ENCODE measurements around the gene TBX2.

The TBX2 gene

DNA sequence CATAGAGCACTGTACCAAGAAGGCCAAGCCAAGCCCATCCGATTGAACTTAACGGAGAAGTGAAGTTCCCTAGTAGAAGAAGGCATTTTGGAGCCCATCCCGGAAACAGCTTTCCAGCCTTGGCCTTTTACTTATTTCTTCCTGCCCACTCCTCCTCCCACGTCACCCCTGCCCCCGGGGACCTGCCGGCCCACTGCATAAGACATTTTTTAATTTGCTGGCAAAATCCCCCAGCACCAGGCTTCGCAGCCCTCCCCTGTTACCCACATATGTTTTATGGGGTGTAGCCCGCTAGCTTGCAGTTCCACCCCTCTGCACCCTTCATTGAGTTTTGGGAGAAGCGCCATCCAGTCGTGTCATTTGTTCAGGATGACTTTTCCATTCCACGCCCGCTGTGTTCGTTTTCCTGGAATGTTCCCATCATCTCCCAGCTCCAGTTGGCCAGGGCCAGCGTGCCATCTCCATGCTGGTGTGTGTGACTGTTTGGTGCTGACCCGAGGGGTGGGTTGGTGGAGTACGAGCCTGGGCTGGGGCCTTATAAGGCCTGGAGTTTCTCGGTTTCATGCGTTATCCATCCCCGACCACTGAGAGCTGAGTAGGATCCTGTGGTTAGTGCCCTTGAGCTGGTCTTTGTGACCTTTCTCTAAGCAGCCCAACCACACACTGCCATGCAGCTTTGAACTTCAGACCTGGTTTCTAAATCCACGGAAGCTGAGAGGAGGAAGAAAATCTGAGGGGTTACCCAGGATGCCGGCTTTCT lies 20.0 kb upstream of the TBX2 start:
- FAIRE-seq = no peak
- no peak for TF ChIP-seq POLR2A (IDR thresholded peaks at IDR 0.05; ENCODE audit: low read depth, low read length)
- DNase-seq (ENCODE audit: insufficient read length, low spot score) = no peak

DNA sequence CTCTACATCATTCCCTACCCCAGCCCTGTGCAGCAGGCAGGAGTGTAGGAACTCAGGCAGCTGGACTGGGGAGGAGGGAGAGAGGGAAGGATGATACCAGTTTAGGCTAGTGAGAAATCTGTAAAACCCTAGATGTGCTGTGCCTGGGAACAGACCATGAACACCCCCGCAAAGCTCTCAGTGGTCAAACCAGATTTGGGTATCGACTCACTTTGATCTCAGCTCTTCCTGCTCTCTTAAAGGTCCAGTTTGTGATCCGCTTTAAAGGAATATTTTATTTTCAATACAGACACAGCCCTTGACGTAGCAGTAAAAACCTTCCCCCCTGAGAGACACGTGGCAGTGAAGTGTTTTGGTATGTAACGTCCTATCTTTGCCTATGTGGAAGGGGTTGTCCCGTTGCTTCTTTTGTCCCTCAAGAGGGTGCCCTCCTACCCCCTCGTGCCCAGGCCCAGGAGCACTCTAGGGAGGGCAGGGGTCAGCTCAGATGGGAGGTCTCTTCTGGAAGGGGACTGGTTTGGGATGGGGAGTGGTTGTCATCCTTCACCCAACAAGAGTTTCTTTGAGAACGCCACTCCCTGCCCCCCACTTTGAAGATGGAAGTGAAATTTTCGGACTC lies 19.3 kb upstream of the TBX2 start:
- FAIRE-seq = no peak
- DNase-seq (ENCODE audit: insufficient read length, low spot score) = no peak
- no peak for TF ChIP-seq POLR2A (IDR thresholded peaks at IDR 0.05; ENCODE audit: low read depth, low read length)

DNA sequence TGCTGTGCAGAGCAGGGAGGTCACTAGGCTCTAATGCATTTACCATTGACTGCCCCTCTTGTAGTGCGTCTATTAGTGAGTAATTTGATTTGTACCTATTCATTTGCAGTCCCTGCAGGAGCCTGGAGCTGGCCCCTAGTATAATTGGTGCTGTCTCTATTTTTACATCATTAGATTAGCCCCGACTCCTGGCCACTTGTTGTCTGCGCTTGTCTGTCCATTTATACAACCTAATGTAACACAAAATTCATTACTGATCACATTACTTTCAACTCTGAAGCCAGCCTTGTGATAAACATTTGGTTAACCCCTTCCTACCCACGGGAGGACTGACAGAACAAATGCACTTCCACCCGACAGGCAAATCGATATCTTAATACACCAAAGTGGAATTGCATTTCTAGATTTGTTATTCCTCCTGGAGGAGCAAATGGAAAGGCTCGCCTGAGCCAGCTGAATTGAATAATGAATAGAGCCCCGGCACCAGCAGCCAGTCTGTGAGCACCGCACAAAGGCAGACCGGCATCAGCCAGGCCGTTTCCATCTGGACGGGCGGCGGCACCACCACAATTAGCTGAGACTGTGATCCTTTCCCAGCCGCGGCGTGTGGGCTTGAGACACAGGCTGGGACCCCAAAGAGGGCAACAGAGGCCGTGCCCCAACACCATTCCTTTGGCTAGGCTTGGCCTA lies 18.7 kb upstream of the TBX2 start:
- DNase-seq (ENCODE audit: insufficient read length, low spot score) (no peak), FAIRE-seq (no peak)
- TF ChIP-seq POLR2A (IDR thresholded peaks at IDR 0.05; ENCODE audit: low read depth, low read length) = no peak

DNA sequence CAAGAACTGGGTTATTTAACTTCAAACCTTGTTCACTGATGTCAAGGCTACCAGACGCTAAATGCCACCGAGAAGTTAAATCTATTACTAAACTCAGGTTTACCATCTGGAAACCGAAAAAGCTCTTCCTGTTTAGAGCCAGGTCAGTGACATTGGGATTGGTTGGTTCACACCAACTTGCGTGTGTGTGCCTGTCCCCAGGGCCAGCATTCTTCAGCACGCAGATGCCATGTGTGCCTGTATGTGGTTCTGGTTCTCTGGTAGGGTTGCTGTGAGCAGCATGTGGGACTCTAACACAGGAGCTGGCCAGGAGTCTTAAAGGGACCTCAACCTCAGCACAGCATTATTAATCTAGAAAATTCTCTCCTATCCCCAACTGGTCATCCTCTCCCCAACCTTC lies 18.1 kb upstream of the TBX2 start:
- FAIRE-seq (no peak), DNase-seq (ENCODE audit: insufficient read length, low spot score) (no peak)
- no peak for TF ChIP-seq POLR2A (IDR thresholded peaks at IDR 0.05; ENCODE audit: low read depth, low read length)

DNA sequence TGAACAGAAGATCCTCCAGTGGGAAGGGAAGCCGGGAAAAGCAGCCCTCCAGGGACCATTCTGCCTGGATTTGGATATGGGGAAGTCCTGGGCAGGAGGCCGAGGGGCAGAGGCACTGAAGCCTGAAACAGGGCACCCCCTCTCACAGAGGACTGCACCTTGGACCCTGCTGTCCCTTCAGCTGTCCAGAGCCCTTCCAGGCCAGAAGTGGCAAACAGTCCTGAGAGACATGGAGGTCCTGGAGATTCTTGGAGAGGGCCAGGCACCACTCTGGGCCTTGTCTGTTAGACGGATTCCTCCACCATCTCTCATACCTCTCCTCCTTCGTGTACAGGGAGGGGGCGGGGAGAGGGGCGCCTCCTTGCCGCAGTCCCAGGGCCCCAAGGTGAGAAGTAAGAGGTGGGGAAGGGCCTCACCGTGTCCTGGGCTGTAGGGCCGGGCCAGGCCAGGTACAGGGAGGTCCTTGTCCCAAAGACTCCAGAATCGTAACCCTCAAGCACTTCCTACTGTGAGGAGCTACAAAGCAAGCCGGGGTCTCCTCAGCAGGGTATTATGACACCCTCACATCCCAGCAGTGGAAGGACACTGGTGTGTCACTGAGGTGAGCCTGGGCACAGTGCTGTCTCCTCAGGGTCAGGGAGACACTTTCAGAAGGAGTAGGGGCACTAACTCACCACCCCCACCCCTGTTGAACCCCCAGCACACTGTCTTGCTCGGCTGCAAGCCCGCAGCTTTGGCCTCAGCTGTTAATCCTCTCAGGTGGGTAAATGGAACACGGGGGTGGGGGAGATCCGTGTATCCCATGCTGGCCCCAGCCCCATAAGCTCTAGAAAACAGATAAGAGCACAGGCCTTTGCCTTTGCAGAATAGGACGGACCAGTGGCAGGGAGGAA lies 16.6 kb upstream of the TBX2 start:
- no peak for DNase-seq (ENCODE audit: insufficient read length, low spot score)
- no peak for TF ChIP-seq POLR2A (IDR thresholded peaks at IDR 0.05; ENCODE audit: low read depth, low read length)
- no peak for FAIRE-seq

DNA sequence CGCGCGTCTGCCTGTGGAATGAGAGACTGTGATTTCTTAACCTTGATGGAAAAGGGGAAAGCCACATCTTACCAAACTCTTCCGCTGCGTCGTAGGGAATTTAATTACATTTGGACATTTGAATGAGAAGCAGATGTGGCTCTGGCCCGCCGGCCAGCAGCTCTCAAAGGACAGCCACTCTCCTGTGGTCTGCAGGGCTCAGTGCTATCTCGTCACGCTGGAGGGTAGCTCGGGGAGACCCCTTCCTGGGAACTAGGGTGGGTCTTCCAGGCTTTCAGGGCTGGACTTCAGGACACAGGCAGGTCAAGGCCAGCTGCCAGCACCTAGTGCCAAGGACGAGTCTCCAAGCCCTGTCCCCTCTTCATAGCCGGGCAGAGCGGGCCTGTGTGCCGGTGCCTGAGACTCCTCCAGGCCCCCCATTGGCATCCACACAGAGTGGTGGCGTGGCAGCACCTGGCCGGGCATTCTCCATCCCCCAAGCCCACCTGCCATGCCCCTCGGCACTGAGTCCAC lies 15.9 kb upstream of the TBX2 start:
- FAIRE-seq (no peak), DNase-seq (ENCODE audit: insufficient read length, low spot score) (no peak)
- TF ChIP-seq POLR2A (IDR thresholded peaks at IDR 0.05; ENCODE audit: low read depth, low read length) = no peak

DNA sequence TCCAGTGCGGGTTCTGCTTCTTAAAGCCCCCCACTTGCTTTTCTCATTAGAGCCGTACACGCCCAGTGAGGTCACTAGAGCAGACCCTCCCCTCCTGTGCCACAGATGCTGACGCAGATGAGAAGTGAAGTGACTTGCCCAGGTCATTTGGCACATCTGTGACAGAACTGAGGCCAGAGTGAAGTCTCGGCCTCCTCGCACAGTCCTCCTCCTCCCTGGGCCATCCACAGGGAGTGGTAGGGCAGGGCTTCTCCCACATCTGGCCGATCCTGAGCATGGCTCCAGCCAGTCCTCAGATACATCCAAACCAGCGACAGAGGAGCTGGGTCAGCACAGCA lies 15.3 kb upstream of the TBX2 start:
- DNase-seq (ENCODE audit: insufficient read length, low spot score) = no peak
- no peak for FAIRE-seq
- TF ChIP-seq POLR2A (IDR thresholded peaks at IDR 0.05; ENCODE audit: low read depth, low read length) = no peak

DNA sequence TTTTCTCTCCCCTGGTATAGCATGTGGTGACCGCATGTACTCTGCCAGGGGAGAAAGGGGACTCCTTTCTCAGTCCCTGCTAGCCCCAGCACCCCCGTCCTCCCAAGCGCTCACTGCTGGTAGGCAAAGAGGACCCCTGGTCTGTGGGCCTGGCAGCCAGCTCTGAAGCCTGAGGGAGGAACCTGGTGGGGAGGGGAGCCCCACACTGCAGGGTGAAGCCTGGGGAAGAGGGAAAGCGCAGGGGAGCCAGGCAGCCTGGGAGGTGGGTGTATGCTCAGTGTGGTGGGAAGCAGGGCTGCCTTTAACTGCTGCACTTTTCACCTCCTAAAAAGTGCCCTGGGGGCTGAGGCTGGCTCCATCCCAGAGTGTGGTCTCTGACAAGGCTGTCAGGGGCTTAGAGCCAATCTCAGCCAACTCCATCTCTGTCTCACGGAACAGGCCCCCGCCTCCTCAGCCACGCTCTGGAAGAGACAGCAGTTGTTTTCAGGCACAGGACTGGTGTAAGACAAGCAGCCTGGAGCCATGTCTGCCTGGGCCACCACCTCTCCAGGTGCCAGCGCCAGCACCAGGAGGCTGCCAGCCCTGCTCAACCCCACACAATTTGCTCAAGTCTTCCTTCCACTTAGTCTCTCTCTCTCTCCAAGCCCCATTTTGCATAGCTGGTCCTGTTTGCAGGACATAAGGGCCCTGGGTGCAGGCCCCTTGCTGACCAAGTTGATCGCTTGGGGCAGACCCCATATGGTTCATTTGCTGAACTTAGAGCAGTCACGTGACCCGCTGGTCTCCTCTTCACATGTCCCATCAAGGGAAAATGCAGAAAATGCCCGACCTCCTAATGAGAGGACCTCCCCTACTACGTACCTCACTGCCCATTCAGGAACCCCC lies 14.7 kb upstream of the TBX2 start:
- no peak for FAIRE-seq
- no peak for DNase-seq (ENCODE audit: insufficient read length, low spot score)
- TF ChIP-seq POLR2A (IDR thresholded peaks at IDR 0.05; ENCODE audit: low read depth, low read length) = no peak

DNA sequence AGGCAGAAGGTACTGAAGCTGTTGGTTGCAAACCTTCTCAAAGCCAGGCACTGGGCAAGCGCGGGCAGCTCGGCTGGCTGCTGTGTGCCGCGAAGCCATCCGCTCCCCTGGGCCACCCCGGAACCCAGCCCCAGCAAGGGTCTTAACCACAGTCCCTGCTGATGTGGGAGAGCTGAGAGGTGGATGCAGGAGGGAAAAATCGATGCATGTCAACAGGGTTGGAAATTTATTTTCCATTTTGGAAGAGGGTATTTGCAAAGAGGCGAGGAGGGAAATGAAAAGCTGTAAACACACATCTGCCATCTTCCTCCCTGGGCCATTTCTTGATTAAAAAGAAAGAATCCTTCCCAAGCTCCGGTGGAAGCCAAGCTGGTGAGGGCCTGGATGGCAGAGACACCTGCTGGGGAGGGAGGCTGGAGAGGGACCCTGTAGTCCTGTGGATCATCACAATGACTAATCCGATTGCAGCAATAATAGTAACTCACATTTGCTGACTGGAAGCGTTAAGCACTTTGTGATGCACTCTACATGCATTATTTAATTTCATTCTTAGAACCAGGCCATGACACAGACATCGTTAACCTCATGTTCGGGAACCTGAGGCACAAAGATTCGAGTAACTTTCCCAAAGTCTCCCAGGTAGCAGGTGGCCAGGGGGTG lies 13.9 kb upstream of the TBX2 start:
- DNase-seq (ENCODE audit: insufficient read length, low spot score) (no peak), FAIRE-seq (no peak)
- TF ChIP-seq POLR2A (IDR thresholded peaks at IDR 0.05; ENCODE audit: low read depth, low read length) = no peak

DNA sequence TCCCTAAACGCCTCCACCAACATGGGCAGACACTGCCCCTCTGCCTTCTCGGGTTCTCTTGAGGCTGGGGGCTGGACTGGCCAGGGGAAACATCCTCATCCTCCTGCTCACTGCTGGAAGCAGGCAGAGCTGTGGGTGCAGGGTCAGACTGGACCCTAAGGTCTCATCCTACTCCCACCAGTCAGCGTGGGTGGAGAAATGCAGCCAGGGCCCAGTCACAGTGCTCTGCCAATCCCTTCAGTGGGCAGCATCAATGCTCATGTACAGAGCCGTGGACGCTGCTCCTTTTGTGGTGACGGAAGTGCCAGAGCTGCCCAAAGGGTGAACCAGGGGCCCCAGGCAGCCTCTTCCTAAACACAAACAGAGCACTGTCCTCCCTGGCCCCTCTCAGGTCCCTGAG lies 13.4 kb upstream of the TBX2 start:
- no peak for TF ChIP-seq POLR2A (IDR thresholded peaks at IDR 0.05; ENCODE audit: low read depth, low read length)
- FAIRE-seq (no peak), DNase-seq (ENCODE audit: insufficient read length, low spot score) (no peak)

DNA sequence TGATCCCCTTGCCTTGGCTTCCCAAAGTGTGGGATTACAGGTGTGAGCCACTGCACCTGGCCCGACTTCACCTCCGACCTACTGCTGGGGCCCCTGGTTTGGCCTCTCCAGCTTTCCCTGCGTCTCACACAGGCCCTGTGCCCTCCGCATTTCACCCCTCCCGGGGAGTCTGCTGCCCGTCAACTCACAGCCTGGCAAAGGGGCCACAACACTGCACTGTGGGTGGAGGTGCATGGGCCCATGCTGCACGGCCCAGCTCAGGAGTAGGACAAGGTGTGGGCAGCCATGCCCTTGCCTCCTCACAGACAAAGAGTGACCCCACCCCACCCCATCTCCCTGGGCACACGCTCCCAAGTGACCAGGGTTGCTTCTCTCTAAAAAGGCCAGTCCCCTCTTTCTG lies 12.6 kb upstream of the TBX2 start:
- no peak for TF ChIP-seq POLR2A (IDR thresholded peaks at IDR 0.05; ENCODE audit: low read depth, low read length)
- DNase-seq (ENCODE audit: insufficient read length, low spot score) (no peak), FAIRE-seq (no peak)

DNA sequence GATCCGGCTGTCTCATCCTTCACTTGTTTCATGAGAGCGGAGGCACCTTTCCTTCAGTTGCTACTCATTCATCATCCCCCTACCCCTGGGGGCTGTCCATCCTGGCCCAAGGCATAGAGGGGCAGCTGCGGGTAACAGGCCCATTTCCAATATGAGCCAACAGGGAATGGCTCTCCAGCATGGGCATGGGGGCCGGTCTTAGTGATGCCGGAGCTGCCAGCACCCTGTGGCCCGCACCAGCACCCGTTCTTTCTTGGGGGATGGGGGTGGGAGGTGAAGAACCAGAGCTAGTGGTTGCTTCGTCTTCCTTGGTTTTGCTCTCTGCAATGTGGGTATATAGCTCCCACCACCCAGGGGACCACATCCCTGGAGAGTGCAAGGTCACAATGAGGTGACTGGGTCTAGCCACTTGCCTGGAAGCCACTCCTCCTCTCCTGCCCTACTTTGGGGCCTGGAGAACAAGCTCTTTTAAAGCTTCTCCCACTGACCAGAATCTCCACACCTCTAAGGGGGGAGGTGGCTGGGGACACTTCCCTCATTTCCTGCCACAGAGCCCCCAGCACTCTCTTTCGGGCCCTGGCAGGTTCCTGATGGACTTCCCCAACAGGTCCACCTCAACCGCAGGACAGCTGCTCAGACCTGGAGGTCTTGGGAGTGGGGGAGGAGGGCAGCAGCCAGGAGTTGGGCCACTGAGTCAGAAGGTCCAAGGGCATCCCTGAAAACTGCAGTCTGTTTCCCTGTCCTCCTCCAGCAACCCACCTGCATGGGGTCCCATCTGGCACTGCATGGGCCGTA lies 11.9 kb upstream of the TBX2 start:
- FAIRE-seq = no peak
- DNase-seq (ENCODE audit: insufficient read length, low spot score) = no peak
- TF ChIP-seq POLR2A (IDR thresholded peaks at IDR 0.05; ENCODE audit: low read depth, low read length) = no peak
